ENCODE results near the gene SHC3.

Gene SHC3

GRCh38 chr9:89177012-89177943, 1.3 kb downstream of the SHC3 start:
- Mint-ChIP-seq H3K36me3 (ENCODE audit: low read depth) (peaks cover 1% of the 10 kb centered on the region), H3K27me3 (peaks cover 79% of the 10 kb centered on the region), H3K4me3 (no peak overlapping the region), H3K27ac (no peak overlapping the region), H3K4me1 (peaks cover 25% of the 10 kb centered on the region), H3K9me3 (no peaks in the 10 kb centered on the region)
- DNase-seq (no peak), ATAC-seq (no peak)

GRCh38 chr9:89175828-89176261, 2.8 kb downstream of the SHC3 start:
- Mint-ChIP-seq H3K27me3 (peaks cover 74% of the 10 kb centered on the region), H3K27ac (no peak overlapping the region), H3K9me3 (no peaks in the 10 kb centered on the region), H3K4me1 (peaks cover 25% of the 10 kb centered on the region), H3K36me3 (ENCODE audit: low read depth) (no peaks in the 10 kb centered on the region), H3K4me3 (no peak overlapping the region)
- ATAC-seq (no peak), DNase-seq (no peak)

GRCh38 chr9:89174291-89174690, 4.3 kb downstream of the SHC3 start:
- Mint-ChIP-seq H3K4me3 (no peak overlapping the region), H3K36me3 (ENCODE audit: low read depth) (no peaks in the 10 kb centered on the region), H3K4me1 (peaks cover 13% of the 10 kb centered on the region), H3K27ac (no peak overlapping the region), H3K9me3 (no peaks in the 10 kb centered on the region), H3K27me3 (peaks cover 59% of the 10 kb centered on the region)
- DNase-seq (no peak), ATAC-seq (no peak)

GRCh38 chr9:89173072-89173471, 5.5 kb downstream of the SHC3 start:
- Mint-ChIP-seq H3K4me3 (no peak overlapping the region), H3K4me1 (peaks cover 4% of the 10 kb centered on the region), H3K27me3 (peaks cover 50% of the 10 kb centered on the region), H3K9me3 (no peaks in the 10 kb centered on the region), H3K27ac (no peak overlapping the region), H3K36me3 (ENCODE audit: low read depth) (no peaks in the 10 kb centered on the region)
- ATAC-seq = no peak
- no peak for DNase-seq

GRCh38 chr9:89172398-89172797, 6.2 kb downstream of the SHC3 start:
- H3K36me3 Mint-ChIP-seq (ENCODE audit: low read depth) = no peaks in the 10 kb centered on the region
- peaks cover 4% of the 10 kb centered on the region for H3K4me1 Mint-ChIP-seq
- no peak for DNase-seq
- no peak overlapping the region for H3K27ac Mint-ChIP-seq
- H3K27me3 Mint-ChIP-seq = peaks cover 47% of the 10 kb centered on the region
- no peaks in the 10 kb centered on the region for H3K9me3 Mint-ChIP-seq
- H3K4me3 Mint-ChIP-seq = no peak overlapping the region
- ATAC-seq = no peak

GRCh38 chr9:89171693-89172092, 6.9 kb downstream of the SHC3 start:
- Mint-ChIP-seq H3K27me3 (peaks cover 44% of the 10 kb centered on the region), H3K9me3 (no peaks in the 10 kb centered on the region), H3K27ac (no peak overlapping the region), H3K36me3 (ENCODE audit: low read depth) (no peaks in the 10 kb centered on the region), H3K4me1 (peaks cover under 1% of the 10 kb centered on the region), H3K4me3 (no peak overlapping the region)
- ATAC-seq (no peak), DNase-seq (no peak)

- H3K4me1 Mint-ChIP-seq = no peaks in the 10 kb centered on the region
- no peak overlapping the region for H3K4me3 Mint-ChIP-seq
- DNase-seq = no peak
- peaks cover 43% of the 10 kb centered on the region for H3K27me3 Mint-ChIP-seq
- H3K27ac Mint-ChIP-seq = no peak overlapping the region
- no peaks in the 10 kb centered on the region for H3K36me3 Mint-ChIP-seq (ENCODE audit: low read depth)
- ATAC-seq = no peak
- no peaks in the 10 kb centered on the region for H3K9me3 Mint-ChIP-seq
Observed at GRCh38 chr9:89171231-89171630, 7.4 kb downstream of the SHC3 start.

- Mint-ChIP-seq H3K4me3 (no peak overlapping the region), H3K36me3 (ENCODE audit: low read depth) (no peaks in the 10 kb centered on the region), H3K27ac (no peak overlapping the region), H3K4me1 (no peaks in the 10 kb centered on the region), H3K27me3 (peaks cover 34% of the 10 kb centered on the region), H3K9me3 (no peaks in the 10 kb centered on the region)
- DNase-seq (no peak), ATAC-seq (no peak)
Observed at GRCh38 chr9:89168901-89169813, 9.5 kb downstream of the SHC3 start.

- Mint-ChIP-seq H3K4me1 (no peaks in the 10 kb centered on the region), H3K4me3 (no peak overlapping the region), H3K27me3 (peaks cover 29% of the 10 kb centered on the region), H3K27ac (no peak overlapping the region), H3K36me3 (ENCODE audit: low read depth) (no peaks in the 10 kb centered on the region), H3K9me3 (no peaks in the 10 kb centered on the region)
- no peak for ATAC-seq
- DNase-seq = no peak
Observed at GRCh38 chr9:89167788-89168187, 10.8 kb downstream of the SHC3 start.

- ATAC-seq = no peak
- no peak for DNase-seq
- H3K27ac Mint-ChIP-seq = no peak overlapping the region
- H3K36me3 Mint-ChIP-seq (ENCODE audit: low read depth) = no peaks in the 10 kb centered on the region
- H3K4me1 Mint-ChIP-seq = no peaks in the 10 kb centered on the region
- H3K9me3 Mint-ChIP-seq = no peaks in the 10 kb centered on the region
- H3K27me3 Mint-ChIP-seq = peaks cover 20% of the 10 kb centered on the region
- H3K4me3 Mint-ChIP-seq = no peak overlapping the region
Observed at GRCh38 chr9:89166852-89167251, 11.8 kb downstream of the SHC3 start.

GRCh38 chr9:89165880-89166279, 12.7 kb downstream of the SHC3 start:
- peaks cover 22% of the 10 kb centered on the region for H3K27me3 Mint-ChIP-seq
- H3K4me1 Mint-ChIP-seq = no peaks in the 10 kb centered on the region
- DNase-seq (no peak), ATAC-seq (no peak)
- no peak overlapping the region for H3K4me3 Mint-ChIP-seq
- no peaks in the 10 kb centered on the region for H3K9me3 Mint-ChIP-seq
- H3K27ac Mint-ChIP-seq = no peak overlapping the region
- H3K36me3 Mint-ChIP-seq (ENCODE audit: low read depth) = no peaks in the 10 kb centered on the region

- no peaks in the 10 kb centered on the region for H3K4me1 Mint-ChIP-seq
- no peaks in the 10 kb centered on the region for H3K36me3 Mint-ChIP-seq (ENCODE audit: low read depth)
Observed at GRCh38 chr9:89165341-89165740, 13.3 kb downstream of the SHC3 start.

GRCh38 chr9:89161221-89161620, 17.4 kb downstream of the SHC3 start:
- Mint-ChIP-seq H3K4me1 (no peaks in the 10 kb centered on the region), H3K9me3 (no peaks in the 10 kb centered on the region), H3K36me3 (ENCODE audit: low read depth) (no peaks in the 10 kb centered on the region), H3K27ac (no peak overlapping the region), H3K4me3 (no peak overlapping the region), H3K27me3 (peaks cover 52% of the 10 kb centered on the region)
- ATAC-seq = no peak
- no peak for DNase-seq

More at GRCh38 chr9:89165341-89165740, 13.3 kb downstream of the SHC3 start:
- H3K27ac Mint-ChIP-seq = no peak overlapping the region
- no peak overlapping the region for H3K4me3 Mint-ChIP-seq
- DNase-seq (no peak), ATAC-seq (no peak)
- H3K27me3 Mint-ChIP-seq = peaks cover 23% of the 10 kb centered on the region
- no peaks in the 10 kb centered on the region for H3K9me3 Mint-ChIP-seq

- no peak for DNase-seq
- peaks cover 2% of the 10 kb centered on the region for H3K4me1 Mint-ChIP-seq
- ATAC-seq = no peak
- no peak overlapping the region for H3K27ac Mint-ChIP-seq
- no peaks in the 10 kb centered on the region for H3K9me3 Mint-ChIP-seq
- H3K4me3 Mint-ChIP-seq = no peak overlapping the region
- peaks cover 52% of the 10 kb centered on the region for H3K27me3 Mint-ChIP-seq
- no peaks in the 10 kb centered on the region for H3K36me3 Mint-ChIP-seq (ENCODE audit: low read depth)
Observed at GRCh38 chr9:89160806-89161205, 17.8 kb downstream of the SHC3 start.
